ENCODE measurements around the gene APOA1.
"Not testable (repeated sequence)": the region's sequence is repeated elsewhere in the genome, so short reads cannot be mapped to it uniquely, and the experiment has no call there.

Gene APOA1

GRCh38 chr11:116811194-116811593, 26.2 kb downstream of the APOA1 start:
- DNase-seq = no peak

GRCh38 chr11:116808262-116809175, 28.9 kb downstream of the APOA1 start:
- no peak for DNase-seq

GRCh38 chr11:116807601-116808261, 29.7 kb downstream of the APOA1 start:
- no peak for DNase-seq

DNA sequence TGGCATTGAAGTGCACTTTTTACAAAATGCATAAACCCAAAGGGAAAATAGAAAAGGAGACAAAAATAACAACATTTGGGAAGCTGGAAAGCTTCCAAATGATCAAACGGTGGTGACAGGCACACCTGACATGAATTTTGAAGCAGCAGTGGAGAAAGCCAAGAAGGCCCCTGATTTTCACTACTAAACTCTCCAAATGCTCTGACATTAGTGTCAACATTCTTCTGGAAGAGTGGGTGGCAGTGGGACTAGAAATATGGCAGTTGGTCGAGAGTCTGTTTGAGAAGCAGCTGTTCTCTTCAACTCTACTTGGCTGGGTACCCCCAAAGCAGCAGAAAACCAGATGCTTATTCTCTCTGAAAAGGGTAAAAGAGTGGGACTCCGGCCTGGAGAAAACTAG, 33.4 kb downstream of the APOA1 start:
- no peak for DNase-seq

DNA sequence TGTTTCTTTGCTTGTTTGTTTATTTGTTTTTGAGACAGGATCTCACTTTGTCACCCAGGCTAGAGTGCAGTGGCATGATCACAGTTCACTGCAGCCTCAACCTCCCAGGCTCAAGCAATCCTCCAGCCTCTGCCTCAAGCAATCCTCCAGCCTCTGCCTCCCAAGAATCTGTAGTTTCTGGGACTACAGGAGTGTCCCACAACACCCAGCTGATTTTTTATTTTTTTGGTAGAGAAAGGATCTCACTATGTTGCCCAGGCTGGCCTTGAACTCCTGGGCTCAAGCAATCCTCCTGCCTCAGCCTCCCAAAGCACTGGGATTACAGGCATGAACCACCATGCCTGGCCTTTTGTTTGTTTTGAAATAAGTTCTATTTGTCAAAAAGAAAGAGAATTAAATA, 35.8 kb downstream of the APOA1 start:
- DNase-seq = not testable (repeated sequence)

DNA sequence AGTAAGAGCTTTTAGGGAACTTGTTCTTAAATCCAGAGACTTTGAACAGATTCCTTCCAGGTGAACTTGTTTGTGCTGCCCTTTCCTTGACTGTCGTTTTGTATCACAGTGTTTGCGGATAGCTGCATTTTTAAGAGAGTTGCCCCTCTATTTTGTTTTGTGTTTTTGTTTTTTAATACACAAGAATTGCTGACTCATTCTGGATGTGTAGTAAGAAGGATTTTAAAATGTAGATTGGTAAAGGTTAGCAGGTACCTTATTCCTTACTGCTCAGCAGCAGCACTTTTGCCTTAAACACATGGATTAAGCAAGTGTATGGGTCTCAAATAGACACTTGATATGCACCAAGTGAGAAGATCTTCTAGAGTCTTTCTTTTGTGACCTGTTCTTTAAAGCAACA, 36.8 kb downstream of the APOA1 start:
- DNase-seq = no peak

- DNase-seq = no peak
These were observed 39.1 kb downstream of the APOA1 start for GRCh38 chr11:116798368-116798767.

DNA sequence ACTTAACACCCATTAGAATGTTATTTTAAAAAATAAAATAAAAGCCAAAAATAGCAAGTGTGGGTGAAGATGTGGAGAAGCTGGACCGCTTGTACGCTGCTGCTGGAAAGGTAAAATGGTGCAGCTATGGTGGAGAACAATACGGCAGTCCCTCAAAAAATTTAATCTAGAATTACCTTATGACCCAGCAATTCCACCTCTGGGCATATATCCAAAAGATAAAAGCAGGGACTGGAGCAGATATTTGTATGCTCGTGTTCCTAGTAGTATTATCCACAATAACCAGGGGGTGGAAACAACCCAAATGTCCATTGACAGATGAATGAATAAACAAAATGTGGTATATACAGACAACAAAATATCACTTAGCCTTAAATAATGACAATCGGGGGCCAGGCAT, 39.6 kb downstream of the APOA1 start:
- DNase-seq = no peak

- DNase-seq = no peak
These were observed 40.9 kb downstream of the APOA1 start for GRCh38 chr11:116796548-116796947.

DNA sequence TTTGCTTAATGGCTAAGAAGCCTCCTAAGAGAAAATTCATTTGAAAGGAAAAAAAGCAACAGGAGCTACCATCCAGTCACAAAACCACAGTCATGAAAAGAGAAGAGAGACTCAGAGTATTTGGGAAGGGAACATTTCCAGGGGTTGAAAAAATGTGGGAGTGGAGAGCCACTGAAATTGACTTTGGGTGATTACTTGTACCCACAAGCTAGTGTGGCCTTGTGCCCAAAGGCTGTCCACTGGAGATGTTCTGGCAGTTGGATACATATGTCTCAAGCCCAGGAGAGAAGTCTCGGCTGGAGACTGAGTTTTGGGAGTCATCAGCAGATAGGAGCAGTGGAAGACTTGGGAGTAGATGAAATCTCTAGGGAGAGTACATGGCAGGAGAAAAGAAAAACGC, 42.6 kb downstream of the APOA1 start:
- DNase-seq = no peak

- no peak for DNase-seq
These were observed 43.7 kb downstream of the APOA1 start for GRCh38 chr11:116793772-116794097.

DNA sequence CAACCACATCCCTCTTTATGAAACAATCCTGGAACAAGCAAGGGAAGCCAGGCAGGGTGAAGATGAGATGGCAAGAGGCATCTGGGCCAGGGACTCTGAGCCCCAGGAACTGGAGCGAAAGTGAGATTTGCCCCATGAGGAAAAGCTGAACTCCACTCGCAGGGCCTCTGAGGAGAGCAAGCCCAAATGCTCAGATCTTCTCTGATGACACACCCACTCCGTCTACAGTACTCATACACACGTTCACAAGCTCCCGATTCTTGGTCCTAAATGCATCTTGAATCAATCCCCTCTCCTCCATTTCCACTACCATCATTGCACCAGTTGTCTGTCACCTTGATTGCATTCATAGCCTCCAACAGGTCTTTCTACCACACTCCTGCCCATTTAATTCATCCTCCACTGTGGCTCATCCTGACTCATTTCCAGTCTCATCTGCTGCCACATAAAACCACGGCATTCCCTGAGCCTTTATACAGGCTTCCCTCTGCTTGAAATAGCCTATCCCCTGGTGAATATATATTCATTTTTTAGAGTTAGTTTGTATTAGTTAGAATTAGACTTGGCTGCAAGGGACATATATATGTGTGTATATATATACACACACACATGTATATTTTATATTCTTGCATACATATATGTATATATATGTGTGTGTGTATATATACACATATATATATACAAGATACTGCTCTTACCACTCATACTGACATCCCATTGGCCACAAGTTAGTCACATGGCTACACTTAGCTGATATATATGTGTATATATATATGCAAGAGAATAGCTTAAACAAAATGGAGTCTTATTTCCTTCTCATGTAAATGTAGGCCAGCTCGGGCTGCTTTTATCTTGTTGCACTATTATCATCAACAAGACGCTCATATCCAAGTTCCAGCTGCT, 44.3 kb downstream of the APOA1 start:
- no peak for DNase-seq

DNA sequence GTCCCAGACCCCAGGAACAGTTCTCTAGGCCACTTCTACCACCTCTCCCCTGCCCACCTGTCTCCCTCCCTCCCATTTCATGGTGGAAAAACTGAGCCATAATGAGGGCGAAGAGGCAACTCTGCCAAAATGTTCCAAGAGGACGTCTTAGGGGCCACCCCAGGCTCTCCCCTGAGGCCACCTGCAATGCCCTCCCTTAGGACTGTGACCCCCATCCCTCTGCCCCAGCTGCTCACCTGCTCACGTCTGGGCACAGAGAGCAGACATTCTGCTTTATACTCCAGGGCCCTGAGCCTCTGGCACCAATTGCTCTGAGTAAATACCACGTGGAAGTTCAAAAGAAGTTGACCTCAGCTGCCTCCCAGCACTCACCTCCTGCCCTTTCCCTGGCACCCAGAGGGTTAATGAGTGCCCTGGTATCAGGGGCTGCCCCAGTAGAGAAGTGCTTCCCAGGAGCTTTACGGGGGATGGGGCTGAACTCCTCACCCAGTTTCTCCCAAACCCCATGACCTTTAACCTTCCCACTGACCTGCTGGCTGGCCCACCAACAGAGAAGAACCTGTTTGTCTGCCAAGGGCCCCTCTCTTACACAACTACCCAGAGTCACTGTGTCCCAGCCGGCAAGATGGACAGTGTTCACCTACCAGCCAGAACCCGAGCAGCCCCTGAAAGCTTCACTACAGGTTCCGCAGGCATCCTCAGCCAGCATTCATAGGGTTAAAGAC, 45.1 kb downstream of the APOA1 start:
- no peak for DNase-seq

- DNase-seq = no peak
These were observed 45.6 kb downstream of the APOA1 start, which contains the start of gene APOA5 for GRCh38 chr11:116791813-116792143. Gene APOA5, minus strand, starts transcription at chr11:116791879. Its CDS starts 19 bp downstream, at chr11:116791860.

- DNase-seq = peak; percentile 43
These were observed 46.2 kb downstream of the APOA1 start for GRCh38 chr11:116791002-116791812.

DNA sequence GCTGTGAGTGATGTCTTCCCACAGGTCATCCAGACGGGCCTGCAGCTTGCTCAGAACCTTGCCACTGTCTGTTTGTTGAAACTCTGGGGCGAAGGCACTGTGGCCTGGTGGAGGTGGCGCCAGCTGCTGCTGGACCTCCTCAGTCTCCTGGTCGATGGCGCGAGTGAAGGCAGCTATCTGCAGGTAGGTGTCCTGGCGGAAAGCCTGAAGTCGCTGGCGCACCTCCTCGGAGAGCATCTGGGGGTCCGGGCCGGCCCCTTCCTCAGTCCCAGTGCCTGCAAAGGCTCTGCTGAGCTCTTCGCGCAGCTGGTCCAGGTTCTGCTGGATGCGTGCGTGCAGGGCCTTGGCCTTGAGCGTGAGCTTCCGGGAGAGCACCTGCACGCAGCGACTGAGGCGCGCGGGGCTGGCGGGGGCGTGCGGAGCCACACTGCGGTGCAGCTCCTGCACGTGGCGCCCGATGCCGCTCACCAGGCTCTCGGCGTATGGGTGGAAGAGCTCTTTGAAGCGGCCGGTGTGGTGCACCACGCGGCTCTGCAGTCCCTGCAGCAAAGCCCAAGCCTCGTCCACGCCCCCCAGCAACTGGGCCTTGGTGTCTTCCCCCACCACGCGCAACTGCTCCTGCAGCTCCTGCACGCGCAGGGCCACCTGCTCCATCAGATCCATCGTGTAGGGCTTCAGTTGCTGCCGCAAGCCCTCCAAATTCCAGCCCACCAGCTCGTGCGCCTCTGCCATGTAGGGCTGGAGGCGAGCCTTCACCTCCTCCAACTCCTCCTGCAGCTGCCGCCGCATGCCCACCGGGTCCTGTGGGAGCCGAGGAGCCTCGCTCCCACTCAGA, 47.0 kb downstream of the APOA1 start:
- DNase-seq = no peak

DNA sequence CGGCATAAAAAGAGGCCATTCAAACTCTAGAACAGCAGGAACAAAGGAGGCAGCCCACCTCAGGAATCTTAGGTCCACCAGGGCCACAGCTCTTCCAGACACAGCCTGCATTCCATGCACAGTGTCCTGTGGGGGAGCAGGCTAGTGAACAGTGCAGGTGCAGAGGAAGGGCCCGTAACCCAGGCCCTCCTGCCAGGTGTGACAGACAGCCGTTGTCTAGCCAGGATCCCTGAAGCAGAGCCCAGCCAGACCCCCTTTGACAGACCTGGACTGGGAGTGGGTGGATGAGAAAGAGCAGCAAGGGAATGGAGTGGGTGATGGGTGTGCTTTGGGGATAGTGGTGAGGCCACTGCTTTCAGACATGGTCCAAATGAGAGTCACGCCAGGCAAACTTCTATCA, 48.4 kb downstream of the APOA1 start:
- DNase-seq = no peak

- DNase-seq = no peak
These were observed 48.9 kb downstream of the APOA1 start for GRCh38 chr11:116788534-116788933.

DNA sequence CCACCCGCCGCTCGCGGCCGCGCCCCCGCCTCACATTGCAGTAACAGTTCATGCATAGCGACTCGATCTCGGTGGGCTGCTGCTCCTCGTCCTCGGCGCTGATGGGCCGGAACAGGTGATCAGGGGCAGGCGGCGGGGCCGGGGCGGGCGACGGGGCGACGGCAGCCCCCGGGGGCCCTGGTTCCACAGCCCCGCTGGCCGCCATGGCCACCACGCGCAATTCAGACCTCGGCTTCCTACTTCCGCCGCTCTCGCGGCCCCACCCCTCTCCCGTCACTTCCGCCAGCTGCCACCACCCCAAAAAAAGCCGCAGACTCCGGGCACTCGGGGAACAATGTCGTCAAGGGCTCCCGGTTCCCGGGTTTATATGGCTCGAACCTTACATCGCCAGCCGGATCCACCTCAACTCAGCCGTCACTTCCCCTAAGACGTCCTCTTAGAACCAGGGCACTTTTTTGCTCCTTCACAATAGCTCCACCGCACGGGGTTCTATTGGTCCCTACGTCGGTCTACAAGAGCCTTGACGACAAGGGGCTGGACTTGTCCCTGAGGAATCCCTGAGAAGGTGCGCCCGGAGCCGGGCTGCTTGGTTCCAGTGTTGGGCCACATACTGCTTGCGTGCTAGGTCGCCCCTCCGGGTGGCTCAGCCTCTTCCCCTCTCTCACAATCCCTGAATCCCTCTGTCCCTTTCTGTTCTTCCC, 49.5 kb downstream of the APOA1 start, which contains the start of gene ZPR1:
TSS of gene ZPR1 (minus strand) at position 238 of the 701 bp plus-strand sequence. CDS start at position 205, 33 bp downstream.
- DNase-seq = peak; percentile 62

- DNase-seq = no peak
These were observed 50.0 kb downstream of the APOA1 start for GRCh38 chr11:116787436-116787785.
